Measurements from ENCODE around the gene NT5C2. TPM values are rescaled to one million over a fixed set of nuclear protein-coding genes. Genes with fewer than 3 reads are reported as not detected.

Gene NT5C2
- polyA plus RNA-seq, 3 donors: 68.6 to 116 (median 81.8) TPM

- H4K20me1 ChIP-seq (ENCODE audit: insufficient read depth, low read length): peaks cover 15% of the 10 kb centered on the region
- H3K36me3 Mint-ChIP-seq: peaks cover 39 to 47% of the 10 kb centered on the region in 2 donors
- intact Hi-C loops (cut with micrococcal nuclease): no loop called here
- H3K27ac ChIP-seq (ENCODE audit: low read depth in 1 of 2, low read length in 2 of 2): no peak overlapping the region
- H3K9me3 ChIP-seq (replicated peaks in 1 of 2; ENCODE audit: control insufficient read depth in 1 of 2, insufficient read depth in 1 of 2, low read length in 2 of 2): no peaks in the 10 kb centered on the region
- no peak for DNase-seq
- 92% methylated on average over 4 of the region's 4 CpGs for WGBS (ENCODE audit: insufficient coverage)
- H3K4me3 Mint-ChIP-seq: no peak overlapping the region
- no peaks in the 10 kb centered on the region for H3K4me1 Mint-ChIP-seq
- H3K9ac ChIP-seq (ENCODE audit: insufficient read depth, low read length, poor library complexity, severe bottlenecking): no peak overlapping the region
- peaks cover 25 to 36% of the 10 kb centered on the region in 2 donors for H3K36me3 ChIP-seq (replicated peaks in 1 of 2; ENCODE audit: control insufficient read depth in 1 of 2, insufficient read depth in 2 of 2, low read length in 2 of 2)
- H3K79me2 ChIP-seq (ENCODE audit: insufficient read depth, low read length): no peaks in the 10 kb centered on the region
- TF ChIP-seq, protein P1, sequence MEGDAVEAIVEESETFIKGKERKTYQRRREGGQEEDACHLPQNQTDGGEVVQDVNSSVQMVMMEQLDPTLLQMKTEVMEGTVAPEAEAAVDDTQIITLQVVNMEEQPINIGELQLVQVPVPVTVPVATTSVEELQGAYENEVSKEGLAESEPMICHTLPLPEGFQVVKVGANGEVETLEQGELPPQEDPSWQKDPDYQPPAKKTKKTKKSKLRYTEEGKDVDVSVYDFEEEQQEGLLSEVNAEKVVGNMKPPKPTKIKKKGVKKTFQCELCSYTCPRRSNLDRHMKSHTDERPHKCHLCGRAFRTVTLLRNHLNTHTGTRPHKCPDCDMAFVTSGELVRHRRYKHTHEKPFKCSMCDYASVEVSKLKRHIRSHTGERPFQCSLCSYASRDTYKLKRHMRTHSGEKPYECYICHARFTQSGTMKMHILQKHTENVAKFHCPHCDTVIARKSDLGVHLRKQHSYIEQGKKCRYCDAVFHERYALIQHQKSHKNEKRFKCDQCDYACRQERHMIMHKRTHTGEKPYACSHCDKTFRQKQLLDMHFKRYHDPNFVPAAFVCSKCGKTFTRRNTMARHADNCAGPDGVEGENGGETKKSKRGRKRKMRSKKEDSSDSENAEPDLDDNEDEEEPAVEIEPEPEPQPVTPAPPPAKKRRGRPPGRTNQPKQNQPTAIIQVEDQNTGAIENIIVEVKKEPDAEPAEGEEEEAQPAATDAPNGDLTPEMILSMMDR (IDR thresholded peaks at IDR 0.05): no peak
- H3K4me3 ChIP-seq (replicated peaks in 1 of 3; ENCODE audit: low read depth in 2 of 3, low read length in 3 of 3): no peak overlapping the region
- H3K4me1 ChIP-seq (ENCODE audit: control insufficient read depth in 1 of 2, insufficient read depth in 2 of 2, low read length in 2 of 2): no peaks in the 10 kb centered on the region
- H3K9me3 Mint-ChIP-seq: no peaks in the 10 kb centered on the region
- no peak overlapping the region for H3K4me2 ChIP-seq (replicated peaks; ENCODE audit: extremely low read depth, low read length, poor library complexity, severe bottlenecking)
- H3K27ac Mint-ChIP-seq: peak overlapping the region in 1 of 7 donors; percentile 23
- peaks cover 0 to 2% (median 0%) of the 10 kb centered on the region in 3 donors for H3K27me3 Mint-ChIP-seq (ENCODE audit: low read depth in 3 of 3)
- no peaks in the 10 kb centered on the region for H3K27me3 ChIP-seq (ENCODE audit: control insufficient read depth in 2 of 2, insufficient read depth in 2 of 2, low read length in 2 of 2)
- no peak overlapping the region for H2AFZ ChIP-seq (ENCODE audit: insufficient read depth, low read depth, low read length, poor library complexity, severe bottlenecking)
These were observed 112.0 kb downstream of the NT5C2 start for GRCh38 chr10:103080891-103081581.

DNA sequence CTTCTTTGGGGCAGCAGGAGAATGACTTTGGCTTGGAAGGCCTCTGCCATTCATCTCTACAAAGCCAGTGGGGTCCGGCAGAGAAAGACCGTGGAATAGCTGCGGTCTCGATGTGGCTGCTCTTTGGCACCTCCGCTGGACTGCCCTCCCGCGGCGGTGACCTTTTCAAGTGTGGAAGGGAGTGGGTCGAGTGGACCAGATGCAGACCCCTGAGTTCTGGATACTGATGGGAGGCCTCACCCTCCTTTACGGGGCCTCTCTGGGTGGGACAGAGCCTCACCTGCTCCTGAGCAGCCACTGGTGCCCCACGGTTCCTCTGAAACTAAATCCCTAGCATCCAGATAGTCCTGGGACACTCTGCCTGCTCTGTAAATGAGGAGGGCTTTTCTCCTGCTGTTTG lies 113.1 kb downstream of the NT5C2 start:
- no peak overlapping the region for H3K4me3 ChIP-seq (replicated peaks in 1 of 3; ENCODE audit: low read depth in 2 of 3, low read length in 3 of 3)
- no peak overlapping the region for H3K27ac ChIP-seq (ENCODE audit: low read depth in 1 of 2, low read length in 2 of 2)
- TF ChIP-seq, protein P1 (IDR thresholded peaks at IDR 0.05): no peak
- Mint-ChIP-seq H3K27me3 (ENCODE audit: low read depth in 3 of 3) (peaks cover 0 to 2% (median 0%) of the 10 kb centered on the region in 3 donors), H3K9me3 (no peaks in the 10 kb centered on the region), H3K27ac (no peak overlapping the region), H3K36me3 (peaks cover 29 to 38% of the 10 kb centered on the region in 2 donors), H3K4me3 (no peak overlapping the region), H3K4me1 (no peaks in the 10 kb centered on the region)
- peaks cover 14 to 25% of the 10 kb centered on the region in 2 donors for H3K36me3 ChIP-seq (replicated peaks in 1 of 2; ENCODE audit: control insufficient read depth in 1 of 2, insufficient read depth in 2 of 2, low read length in 2 of 2)
- intact Hi-C loops (cut with micrococcal nuclease): loop anchor here in 1 of 2 donors (10.0 kb wide), 1 partner anchor 165 kb away; the partner anchor contains the start of gene CNNM2
- H3K9me3 ChIP-seq (replicated peaks in 1 of 2; ENCODE audit: control insufficient read depth in 1 of 2, insufficient read depth in 1 of 2, low read length in 2 of 2): no peaks in the 10 kb centered on the region
- H3K4me1 ChIP-seq (ENCODE audit: control insufficient read depth in 1 of 2, insufficient read depth in 2 of 2, low read length in 2 of 2): no peaks in the 10 kb centered on the region
- no peak for DNase-seq
- no peak overlapping the region for H3K4me2 ChIP-seq (replicated peaks; ENCODE audit: extremely low read depth, low read length, poor library complexity, severe bottlenecking)
- H3K79me2 ChIP-seq (ENCODE audit: insufficient read depth, low read length): no peaks in the 10 kb centered on the region
- H2AFZ ChIP-seq (ENCODE audit: insufficient read depth, low read depth, low read length, poor library complexity, severe bottlenecking): no peak overlapping the region
- peaks cover 12% of the 10 kb centered on the region for H4K20me1 ChIP-seq (ENCODE audit: insufficient read depth, low read length)
- no peak overlapping the region for H3K9ac ChIP-seq (ENCODE audit: insufficient read depth, low read length, poor library complexity, severe bottlenecking)
- H3K27me3 ChIP-seq (ENCODE audit: control insufficient read depth in 2 of 2, insufficient read depth in 2 of 2, low read length in 2 of 2): no peaks in the 10 kb centered on the region
- 96% methylated on average over 10 of the region's 11 CpGs for WGBS (ENCODE audit: insufficient coverage)

All from CD14-positive monocyte (primary cell).